ENCODE measurements around the gene CSTPP1.

GRCh38 chr11:47121731-47122130, 185.2 kb downstream of the CSTPP1 start:
- no peak for TF ChIP-seq EP300 (conservative IDR thresholded peaks at IDR 0.05; ENCODE audit: poor library complexity, severe bottlenecking)
- TF ChIP-seq, protein P1, sequence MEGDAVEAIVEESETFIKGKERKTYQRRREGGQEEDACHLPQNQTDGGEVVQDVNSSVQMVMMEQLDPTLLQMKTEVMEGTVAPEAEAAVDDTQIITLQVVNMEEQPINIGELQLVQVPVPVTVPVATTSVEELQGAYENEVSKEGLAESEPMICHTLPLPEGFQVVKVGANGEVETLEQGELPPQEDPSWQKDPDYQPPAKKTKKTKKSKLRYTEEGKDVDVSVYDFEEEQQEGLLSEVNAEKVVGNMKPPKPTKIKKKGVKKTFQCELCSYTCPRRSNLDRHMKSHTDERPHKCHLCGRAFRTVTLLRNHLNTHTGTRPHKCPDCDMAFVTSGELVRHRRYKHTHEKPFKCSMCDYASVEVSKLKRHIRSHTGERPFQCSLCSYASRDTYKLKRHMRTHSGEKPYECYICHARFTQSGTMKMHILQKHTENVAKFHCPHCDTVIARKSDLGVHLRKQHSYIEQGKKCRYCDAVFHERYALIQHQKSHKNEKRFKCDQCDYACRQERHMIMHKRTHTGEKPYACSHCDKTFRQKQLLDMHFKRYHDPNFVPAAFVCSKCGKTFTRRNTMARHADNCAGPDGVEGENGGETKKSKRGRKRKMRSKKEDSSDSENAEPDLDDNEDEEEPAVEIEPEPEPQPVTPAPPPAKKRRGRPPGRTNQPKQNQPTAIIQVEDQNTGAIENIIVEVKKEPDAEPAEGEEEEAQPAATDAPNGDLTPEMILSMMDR (IDR thresholded peaks at IDR 0.05; ENCODE audit: poor library complexity, severe bottlenecking) = no peak
- no peak for TF ChIP-seq SMC3 (conservative IDR thresholded peaks at IDR 0.05; ENCODE audit: poor library complexity)
- no peak for TF ChIP-seq REST (IDR thresholded peaks at IDR 0.05; ENCODE audit: borderline replicate concordance)
- no peak for TF ChIP-seq RAD21 (conservative IDR thresholded peaks at IDR 0.05)
- TF ChIP-seq EZH2 (IDR thresholded peaks at IDR 0.05; ENCODE audit: borderline replicate concordance, insufficient read depth, low read length, poor library complexity, severe bottlenecking) = no peak
